Stomach (tissue), 9 donors: ENCODE results near the gene DCXR. TPM values are rescaled to one million over a fixed set of nuclear protein-coding genes. Genes with fewer than 3 reads are reported as not detected.

Experiments used
- DNase-seq, 2 donors: peaks; one replicate each; pipeline versions ENCODE4 v3.0.0 to v3.0.0-alpha.2; 2013 to 2019
- H3K27ac ChIP-seq, 5 donors: fragments of 200-600 bp in 4 of 5; sonication (generic) in 4 of 5; one replicate each; pipeline ENCODE4 v1.5.1; 2013 to 2019; ENCODE audit warnings: mild to moderate bottlenecking in 1 of 5, moderate library complexity in 1 of 5
- H3K27me3 ChIP-seq, 3 donors: fragments of 200-600 bp; sonication (generic); one replicate each; pipeline ENCODE4 v1.5.1; 2017 to 2019; ENCODE audit warnings: mixed run types in 1 of 3
- H3K36me3 ChIP-seq, 4 donors: fragments of 200-600 bp; sonication (generic); 1 replicate in 3 of 4; 2 replicates in 1 of 4; pipeline ENCODE4 v1.5.1; 2016 to 2019
- H3K4me1 ChIP-seq, 4 donors: fragments of 200-600 bp; sonication (generic); one replicate each; pipeline ENCODE4 v1.5.1; 2016 to 2019
- H3K4me3 ChIP-seq, 4 donors: fragments of 200-600 bp; sonication (generic) in 3 of 4; one replicate each; pipeline ENCODE4 v1.5.1; 2016 to 2019; ENCODE audit warnings: mild to moderate bottlenecking in 1 of 4
- H3K9me3 ChIP-seq, 4 donors: fragments of 200-600 bp; sonication (generic); one replicate each; pipeline ENCODE4 v1.5.1; 2016 to 2019
- CTCF ChIP-seq, 7 experiments: fragments of 450-650 bp in 4 of 7; fragments of 200-600 bp in 3 of 7; sonication (generic) in 3 of 7; IDR thresholded peaks; one replicate each; pipeline ENCODE4 v1.5.1; 2016 to 2019; ENCODE audit warnings: antibody characterized with exemption in 7 of 7, control low read depth in 2 of 7, mild to moderate bottlenecking in 1 of 7
- EP300 ChIP-seq: sonication (generic); formaldehyde crosslinking; IDR thresholded peaks from one replicate; pipeline ENCODE4 v1.6.1; 2017; ENCODE audit warnings: antibody characterized with exemption
- POLR2A ChIP-seq, 4 donors: fragments of 450-650 bp; IDR thresholded peaks; one replicate each; pipeline ENCODE4 v1.6.1; 2016; ENCODE audit warnings: antibody characterized with exemption in 4 of 4, control low read depth in 2 of 4, mild to moderate bottlenecking in 1 of 4, moderate library complexity in 1 of 4
- POLR2AphosphoS5 ChIP-seq, 3 donors: sonication (generic); formaldehyde crosslinking; IDR thresholded peaks; one replicate each; pipeline ENCODE4 v1.6.1; 2016; ENCODE audit warnings: antibody characterized with exemption in 3 of 3
- WGBS, 5 donors: extraction: QIAGEN DNeasy Blood & Tissue Kit in 3 of 5; methylation state at CpG; one replicate each; pipeline versions ENCODE4 v1.1.5 to v1.1.7; 2013 to 2018; 5-methylcytosine and 5-hydroxymethylcytosine counted together
- intact Hi-C: fragments of 100-400 bp; cut with DNase I; formaldehyde crosslinking; loops from one replicate; pipeline ENCODE4 v1.15.1; 2023; ENCODE audit warnings: low total_unique reads
- polyA plus RNA-seq, 3 donors: library from polyadenylated mRNA; stranded (reverse); fragments of 200-250 nt; gene quantifications; one replicate each; pipeline ENCODE4 v1.2.3, GENCODE V29; 2013
- total RNA-seq, 5 donors: library from RNA; depleted of rRNA; stranded (reverse); fragments of >200 nt; gene quantifications; one replicate each; pipeline versions ENCODE4 v1.1.0 to v1.2.3, GENCODE V29; 2014 to 2016
- donor health status: healthy with polysubstance abuse.
- donor health status: Bipolar disorder and iron deficiency.
- donor health status: healthy.

The DCXR gene
- total and polyA plus RNA-seq, 8 donors, result 11.1 to 461 (median 231) TPM

GRCh38 chr17:82046903-82047302 lies 9.4 kb upstream of the DCXR start:
- no peaks in the 10 kb centered on the region for H3K27me3 ChIP-seq
- no peak for TF ChIP-seq EP300
- TF ChIP-seq POLR2AphosphoS5 (IDR thresholded peaks at IDR 0.05), result no peak
- no peak for TF ChIP-seq POLR2A (IDR thresholded peaks at IDR 0.05)
- no peak for TF ChIP-seq CTCF (IDR thresholded peaks at IDR 0.05)
- H3K9me3 ChIP-seq, result no peaks in the 10 kb centered on the region
- 89 to 93% (median 92%) methylated on average over 16 to 21 of the region's 21 CpGs for WGBS, 5 donors
- intact Hi-C loops, result no loop called here
- DNase-seq, result no peak
- peaks cover 3 to 40% (median 35%) of the 10 kb centered on the region in 4 donors for H3K36me3 ChIP-seq
- H3K27ac ChIP-seq, result no peak overlapping the region
- H3K4me1 ChIP-seq, result peaks cover 10 to 28% (median 22%) of the 10 kb centered on the region in 4 donors
- H3K4me3 ChIP-seq, result no peak overlapping the region

GRCh38 chr17:82045936-82046484 lies 8.5 kb upstream of the DCXR start:
- Histone ChIP-seq H3K4me3 (no peak overlapping the region), H3K9me3 (no peaks in the 10 kb centered on the region), H3K36me3 (peaks cover 3 to 40% (median 35%) of the 10 kb centered on the region in 4 donors), H3K27ac (no peak overlapping the region), H3K4me1 (peaks cover 10 to 25% (median 19%) of the 10 kb centered on the region in 4 donors), H3K27me3 (no peaks in the 10 kb centered on the region)
- WGBS, 5 donors, result 71 to 80% (median 75%) methylated on average over 13 to 14 of the region's 14 CpGs
- intact Hi-C loops, result no loop called here
- no peak for DNase-seq
- TF ChIP-seq CTCF (IDR thresholded peaks at IDR 0.05) (no peak), POLR2A (IDR thresholded peaks at IDR 0.05) (no peak), EP300 (no peak), POLR2AphosphoS5 (IDR thresholded peaks at IDR 0.05) (no peak)

GRCh38 chr17:82043507-82043906 lies 6.0 kb upstream of the DCXR start:
- 69 to 87% (median 77%) methylated on average over 2 to 16 of the region's 16 CpGs for WGBS, 5 donors
- H3K27ac ChIP-seq, result no peak overlapping the region
- H3K9me3 ChIP-seq, result no peaks in the 10 kb centered on the region
- H3K36me3 ChIP-seq, result peaks cover 2 to 22% (median 19%) of the 10 kb centered on the region in 4 donors
- peaks cover 0 to 11% (median 9%) of the 10 kb centered on the region in 4 donors for H3K4me1 ChIP-seq
- no peak for TF ChIP-seq POLR2AphosphoS5 (IDR thresholded peaks at IDR 0.05)
- TF ChIP-seq EP300, result no peak
- no peak for TF ChIP-seq POLR2A (IDR thresholded peaks at IDR 0.05)
- no peak for DNase-seq
- H3K4me3 ChIP-seq, result no peak overlapping the region
- intact Hi-C loops, result no loop called here
- H3K27me3 ChIP-seq, result no peaks in the 10 kb centered on the region

GRCh38 chr17:82042649-82043048 lies 5.2 kb upstream of the DCXR start:
- intact Hi-C loops, result no loop called here
- DNase-seq, result no peak

More at GRCh38 chr17:82042649-82043048, 5.2 kb upstream of the DCXR start:
- Histone ChIP-seq H3K4me1 (peaks cover 0 to 19% (median 16%) of the 10 kb centered on the region in 4 donors), H3K27me3 (no peaks in the 10 kb centered on the region), H3K36me3 (peaks cover 0 to 13% (median 11%) of the 10 kb centered on the region in 4 donors), H3K27ac (no peak overlapping the region), H3K9me3 (no peaks in the 10 kb centered on the region), H3K4me3 (no peak overlapping the region)
- TF ChIP-seq CTCF (IDR thresholded peaks at IDR 0.05) (no peak), POLR2AphosphoS5 (IDR thresholded peaks at IDR 0.05) (no peak), EP300 (no peak), POLR2A (IDR thresholded peaks at IDR 0.05) (no peak)
- 90 to 96% (median 92%) methylated on average over 5 to 9 of the region's 9 CpGs for WGBS, 5 donors
